Cerebellar cortex (tissue), 1 donor: Measurements from ENCODE around the gene KCND3.

ENCODE experiments used
- DNase-seq: peaks from one replicate; pipeline ENCODE4 v3.0.0-alpha.2; 2015; ENCODE audit warnings: low spot score

The KCND3 gene

DNA sequence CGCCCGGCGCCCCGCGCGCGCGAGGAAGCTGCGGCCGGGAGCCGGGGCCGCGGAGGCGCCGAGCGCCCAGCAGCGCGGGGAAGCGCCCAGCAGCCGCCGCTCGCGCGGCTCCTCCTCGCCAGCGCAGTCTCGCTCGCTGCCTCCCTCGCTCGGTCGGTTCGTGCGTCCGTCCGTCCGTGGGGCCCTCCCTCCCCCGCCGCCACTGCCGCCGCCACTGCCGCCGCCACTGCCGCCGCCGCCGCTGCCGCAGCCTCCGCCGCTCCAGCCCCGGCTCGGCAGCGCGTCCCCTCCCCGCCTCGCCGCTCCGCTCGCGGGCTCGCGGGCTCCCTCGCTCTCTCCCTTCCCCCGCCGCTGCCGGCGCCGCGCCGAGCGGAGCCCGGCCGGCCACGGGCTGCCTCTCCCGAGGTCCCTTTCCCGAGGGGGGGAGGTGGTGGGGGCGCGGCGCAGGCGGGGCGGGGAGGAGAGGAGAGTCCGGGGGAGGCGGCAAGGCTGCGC lies at the start of gene KCND3:
Gene KCND3, minus strand, starts transcription at position 138 of the 495 bp plus-strand sequence.
- DNase-seq = peak; percentile 18

DNA sequence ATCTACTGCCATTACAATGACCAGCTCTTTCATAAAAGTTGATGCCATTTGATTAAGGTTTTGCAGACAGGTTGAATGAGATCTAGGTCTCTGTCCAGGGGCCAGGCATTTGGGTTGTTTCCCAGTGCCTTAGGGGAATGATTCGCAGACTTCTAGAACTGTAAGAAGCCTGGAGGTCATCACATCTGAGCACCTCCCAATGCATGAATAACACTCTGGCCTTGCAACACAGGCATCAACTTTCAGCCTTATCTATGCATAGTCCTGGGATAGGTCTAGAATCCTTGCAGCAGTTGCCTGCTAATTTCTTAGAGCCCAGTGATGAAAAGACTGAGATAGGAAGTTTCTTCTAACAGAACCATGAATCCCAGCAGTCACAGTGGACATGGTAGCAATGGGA lies 44.8 kb upstream of the KCND3 start:
- DNase-seq = no peak

DNA sequence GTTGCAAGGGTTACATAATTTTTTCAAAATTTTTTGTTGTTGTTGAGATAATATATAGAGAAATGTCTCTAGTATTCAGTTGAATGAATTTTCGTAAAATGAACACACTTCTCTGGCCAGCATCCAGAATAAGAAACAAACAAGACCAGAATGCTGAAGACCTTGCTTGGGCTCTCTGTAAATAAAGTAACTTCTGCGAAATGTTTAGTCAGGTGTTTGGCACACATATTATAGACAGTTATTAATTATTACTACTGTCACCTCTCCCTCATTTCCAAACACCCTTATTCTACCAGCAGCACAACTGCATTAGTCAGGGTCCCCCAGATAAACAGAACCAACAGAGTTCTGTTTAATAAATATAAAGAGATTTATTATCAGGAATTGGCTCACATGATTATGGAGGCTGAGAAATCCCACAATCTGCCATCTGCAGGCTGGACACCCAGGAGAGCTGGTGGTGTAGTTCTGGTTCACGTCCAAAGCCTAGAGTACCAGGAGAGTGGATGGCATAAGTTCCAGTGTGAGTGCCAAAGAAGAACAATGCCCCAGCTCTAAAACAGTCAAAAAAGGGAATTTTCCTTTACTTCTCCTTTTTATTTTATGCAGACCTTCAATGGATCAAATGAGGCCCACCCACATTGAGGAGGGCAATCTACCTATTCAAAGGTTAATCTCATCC lies 44.1 kb upstream of the KCND3 start:
- DNase-seq = peak; percentile 94

DNA sequence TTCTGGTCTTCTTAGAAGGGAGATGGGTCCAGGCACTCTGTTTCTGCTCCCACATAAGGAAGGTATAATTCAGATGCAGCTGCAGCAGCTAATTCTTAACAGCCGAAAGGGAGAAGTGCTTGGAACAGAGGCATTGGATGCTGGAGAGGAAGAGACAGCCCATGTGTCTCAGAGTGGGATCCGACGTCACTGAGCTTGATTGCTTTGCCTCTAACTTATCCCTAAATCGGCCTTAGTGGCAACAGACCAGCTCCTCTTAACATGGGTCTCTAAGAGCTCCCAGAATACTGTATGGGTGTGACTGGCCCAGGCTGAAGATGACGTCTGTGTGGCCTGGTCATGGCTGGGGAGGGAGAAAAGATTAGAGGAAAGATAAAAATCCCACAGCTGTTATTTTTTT lies 40.7 kb upstream of the KCND3 start:
- DNase-seq = no peak

DNA sequence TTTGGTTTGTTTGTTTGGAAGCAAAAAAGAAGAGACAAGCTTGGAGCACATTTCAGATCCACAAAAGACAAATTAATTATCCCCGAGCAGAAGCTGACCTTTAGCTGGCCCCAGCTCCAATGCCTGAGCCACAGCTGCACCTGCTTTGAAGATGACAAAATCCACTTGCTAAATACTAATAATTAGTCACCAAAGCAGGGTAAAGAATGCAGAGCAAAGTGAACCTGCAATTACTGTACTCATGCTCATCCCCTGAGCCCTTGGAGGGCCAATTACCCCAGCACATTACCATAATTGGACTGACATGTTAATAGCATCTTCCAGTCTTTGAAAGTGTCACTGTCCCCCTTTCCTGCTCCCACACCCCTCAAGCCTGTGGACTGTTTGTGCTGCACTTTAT lies 38.2 kb upstream of the KCND3 start:
- no peak for DNase-seq

DNA sequence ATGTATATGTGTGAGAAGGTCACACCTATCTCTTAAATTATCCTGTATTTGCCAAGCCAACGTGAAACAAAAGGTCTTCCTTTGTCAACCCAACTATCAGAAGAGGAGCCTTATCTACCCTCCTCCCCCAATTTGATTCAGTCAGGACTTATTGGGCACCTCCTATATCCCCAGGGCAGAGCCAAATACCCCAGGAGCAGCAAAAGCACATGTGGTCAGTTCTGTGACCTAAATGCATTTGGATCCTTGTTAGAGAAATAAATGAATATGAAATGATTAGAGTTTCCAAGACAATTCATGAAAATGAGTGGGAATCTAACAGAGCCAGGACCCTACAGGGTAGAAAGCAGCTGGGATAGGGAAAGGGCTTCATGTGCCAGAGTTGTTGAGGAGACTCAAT lies 37.0 kb upstream of the KCND3 start:
- DNase-seq = peak; percentile 66

DNA sequence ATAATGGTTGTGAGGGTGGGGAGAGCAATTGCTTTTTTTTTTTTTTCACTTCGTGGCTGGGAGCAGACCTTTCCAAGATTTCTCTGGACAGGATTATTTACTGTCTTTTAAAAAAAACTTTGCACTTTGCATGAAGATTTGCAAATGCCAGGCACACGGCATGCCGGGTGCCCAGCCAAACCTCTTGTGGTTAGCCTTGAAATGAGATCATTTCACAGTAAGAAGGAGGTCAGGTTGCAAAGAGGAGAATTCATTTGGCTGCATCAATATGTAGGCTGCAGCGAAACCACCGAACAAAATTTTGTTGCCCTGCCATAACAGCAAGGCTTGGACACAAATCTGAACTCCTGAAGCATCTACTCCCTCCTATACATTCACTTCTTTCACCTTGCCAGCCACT lies 36.5 kb upstream of the KCND3 start:
- peak; percentile 82 for DNase-seq

DNA sequence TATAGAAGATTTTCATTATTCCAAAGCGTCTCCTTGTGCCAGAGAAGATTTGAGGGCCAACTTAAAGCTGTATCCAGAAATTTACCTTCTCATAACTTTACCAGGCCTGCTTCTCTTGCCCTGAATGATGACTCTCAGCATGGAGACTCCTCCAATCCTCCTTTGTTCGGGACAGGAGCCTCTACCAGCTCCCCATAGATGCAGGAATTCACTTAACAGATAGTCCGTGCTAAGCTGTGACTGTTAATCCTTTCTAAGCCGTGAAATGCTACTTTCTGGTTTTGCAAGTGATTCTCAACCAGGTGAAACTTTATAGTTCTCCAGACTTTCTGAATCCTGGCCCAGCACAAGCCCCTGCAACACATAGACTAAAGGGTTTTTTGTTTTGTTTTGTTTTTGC lies 31.8 kb upstream of the KCND3 start:
- DNase-seq = no peak

DNA sequence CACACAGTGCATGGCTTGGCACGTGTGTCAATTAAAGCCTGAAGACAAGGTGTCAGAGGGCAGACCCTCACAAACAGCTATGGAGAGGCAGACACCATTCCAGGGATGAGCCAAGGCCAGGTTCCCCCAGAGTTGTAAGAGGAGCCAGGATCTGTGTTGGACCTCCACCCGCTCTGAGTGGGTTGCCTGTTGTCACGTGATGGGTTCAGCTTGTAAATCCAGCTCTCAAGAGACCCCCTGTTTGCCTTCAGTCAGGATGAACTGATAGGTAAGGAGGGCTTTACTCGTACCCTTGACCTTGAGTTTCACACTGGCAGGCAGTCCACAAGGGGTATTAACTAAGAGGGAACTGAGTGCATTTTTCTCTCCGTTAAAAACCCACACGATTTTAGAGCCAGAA lies 27.7 kb upstream of the KCND3 start:
- DNase-seq = no peak

DNA sequence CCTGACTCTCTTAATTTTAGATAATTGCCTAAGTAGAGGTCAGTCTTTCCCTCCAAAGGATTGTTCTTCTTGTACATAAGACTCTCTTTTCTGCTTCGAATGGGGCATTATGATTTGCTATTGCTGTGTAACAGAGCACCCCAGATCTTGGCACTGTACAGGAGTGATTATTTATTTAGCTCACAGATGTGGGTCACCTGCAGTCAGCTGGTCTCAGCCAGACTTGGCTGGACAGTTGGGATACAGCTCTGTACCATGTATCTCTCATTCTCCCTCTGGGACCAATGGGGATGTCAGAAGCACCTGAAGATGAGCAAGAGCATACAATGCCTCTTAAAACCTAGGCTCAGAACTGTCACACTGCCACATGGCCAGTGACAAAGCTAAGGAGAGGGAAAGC lies 23.4 kb upstream of the KCND3 start:
- DNase-seq = no peak

DNA sequence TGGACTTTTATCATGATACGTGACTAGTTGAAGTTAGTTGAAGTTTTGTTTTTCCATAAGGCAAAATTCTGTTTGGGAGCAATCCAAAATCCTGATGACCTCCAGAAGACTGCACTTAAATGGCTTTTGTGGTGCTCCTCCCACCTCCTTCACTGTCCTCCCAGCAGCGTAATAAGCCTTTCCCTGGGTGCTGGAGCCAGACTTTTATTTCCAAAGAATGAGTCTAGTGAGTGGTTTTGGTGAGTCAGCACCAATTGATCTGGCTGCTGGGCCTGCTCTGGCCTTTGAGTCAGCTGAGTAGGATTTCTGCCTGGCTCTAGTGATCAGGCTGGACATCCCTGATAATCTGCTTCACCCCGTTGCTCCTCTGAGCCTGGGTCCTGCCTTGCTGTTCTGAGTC lies 21.7 kb upstream of the KCND3 start:
- no peak for DNase-seq

DNA sequence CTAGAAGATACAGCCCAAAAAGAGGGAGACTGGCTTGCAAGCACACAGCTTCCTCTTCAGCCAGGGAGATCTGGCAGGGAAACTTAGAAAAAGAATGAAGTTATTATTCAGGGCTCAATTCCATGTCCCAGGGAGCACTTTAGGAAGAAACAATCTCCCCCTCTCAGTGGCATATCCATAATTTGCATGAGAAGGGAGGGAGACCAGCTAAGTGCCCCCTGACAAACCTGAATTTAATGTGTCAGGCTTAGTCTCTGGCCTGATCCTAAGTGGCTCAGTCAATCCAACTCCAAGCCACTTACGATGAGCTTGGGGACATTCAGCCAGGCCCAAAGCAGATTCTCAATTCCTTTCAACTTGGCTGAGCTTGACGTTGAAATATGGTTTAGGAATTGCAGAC lies 17.7 kb upstream of the KCND3 start:
- no peak for DNase-seq

DNA sequence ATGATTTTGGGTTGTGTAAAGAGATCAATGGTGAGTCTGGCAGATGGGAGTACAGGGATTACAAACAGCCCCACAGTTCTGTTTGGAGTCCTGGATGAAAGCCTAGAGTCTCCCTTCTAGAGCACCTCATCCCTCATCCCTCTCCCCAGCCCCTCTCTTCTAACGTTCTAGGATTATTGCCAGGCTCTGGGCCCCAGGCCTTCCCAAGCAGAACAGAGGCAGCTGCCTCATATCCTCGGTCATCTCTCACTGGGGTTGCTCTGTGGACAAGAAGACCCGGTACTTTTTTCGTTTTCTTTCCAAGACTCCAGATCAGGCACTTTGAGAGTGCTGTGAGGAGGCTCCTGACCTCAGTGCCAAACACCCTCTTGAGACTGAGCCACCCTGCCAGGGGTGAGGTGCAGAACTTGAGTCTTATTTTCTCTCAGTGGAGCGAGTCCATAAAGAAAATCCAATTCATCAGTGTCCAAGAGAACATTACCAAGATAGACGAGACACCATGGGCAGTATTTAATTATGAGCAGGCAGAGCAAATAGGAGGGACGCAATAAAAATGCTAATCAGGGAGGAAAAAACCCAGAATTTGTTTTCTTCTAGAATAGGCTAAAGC lies 17.1 kb upstream of the KCND3 start:
- DNase-seq = no peak

DNA sequence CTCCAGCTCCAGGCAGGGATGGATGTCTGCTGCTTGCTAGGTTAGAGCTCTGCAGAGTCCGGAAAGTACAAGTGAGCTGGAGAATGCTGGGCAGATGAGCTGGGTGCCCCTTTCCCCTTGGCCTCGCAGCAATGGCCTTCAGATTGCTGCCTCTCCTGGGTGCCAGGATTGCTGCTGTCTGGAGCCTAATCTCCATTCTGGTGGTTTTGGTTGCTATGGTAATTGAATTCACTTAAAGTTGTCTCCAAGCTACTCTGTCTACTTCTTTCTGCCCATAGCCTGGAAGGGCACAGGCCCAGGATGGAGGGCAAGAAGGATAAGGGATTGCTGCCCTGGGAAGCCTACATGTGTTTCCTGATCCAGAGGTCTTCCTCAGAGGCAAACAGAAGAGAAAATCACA lies 14.6 kb upstream of the KCND3 start:
- no peak for DNase-seq

DNA sequence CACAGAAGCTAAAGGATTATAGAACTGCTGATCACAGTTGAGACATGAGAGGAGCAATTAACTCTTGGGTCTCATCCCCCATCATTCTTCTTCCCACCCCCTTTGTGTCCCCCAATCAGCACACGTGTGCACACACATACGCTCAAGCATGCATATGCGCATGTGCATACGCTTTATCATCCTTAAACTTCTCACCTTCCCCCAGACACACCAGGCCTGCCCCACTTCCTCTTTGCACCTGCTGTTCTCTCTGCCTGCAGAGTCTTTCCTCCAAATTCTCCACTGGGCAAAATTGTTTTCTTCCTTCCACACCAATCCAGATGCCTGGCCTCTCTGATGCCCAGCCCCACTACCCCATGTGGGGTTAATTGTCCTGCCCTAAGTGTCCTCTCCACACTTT lies 13.0 kb upstream of the KCND3 start:
- DNase-seq = no peak

DNA sequence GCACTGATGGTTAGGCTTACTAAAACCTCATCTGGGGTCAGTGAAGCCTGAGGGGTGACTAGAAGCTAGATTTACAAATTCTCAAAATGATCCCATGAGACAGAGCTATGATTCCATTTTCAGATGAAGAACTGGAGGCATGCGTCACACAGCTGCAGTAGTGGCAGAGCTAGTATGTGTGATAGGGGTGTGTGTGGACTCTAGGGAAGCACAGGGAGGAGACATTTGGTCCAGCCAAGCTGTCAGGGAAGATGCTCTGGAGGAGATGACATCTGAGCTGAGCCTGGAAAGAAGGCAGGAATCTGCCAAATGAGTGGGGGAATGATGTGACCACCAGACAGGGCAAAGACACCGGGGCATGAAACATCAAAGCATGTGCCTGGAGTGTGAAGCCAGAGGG lies 12.0 kb upstream of the KCND3 start:
- DNase-seq = no peak

DNA sequence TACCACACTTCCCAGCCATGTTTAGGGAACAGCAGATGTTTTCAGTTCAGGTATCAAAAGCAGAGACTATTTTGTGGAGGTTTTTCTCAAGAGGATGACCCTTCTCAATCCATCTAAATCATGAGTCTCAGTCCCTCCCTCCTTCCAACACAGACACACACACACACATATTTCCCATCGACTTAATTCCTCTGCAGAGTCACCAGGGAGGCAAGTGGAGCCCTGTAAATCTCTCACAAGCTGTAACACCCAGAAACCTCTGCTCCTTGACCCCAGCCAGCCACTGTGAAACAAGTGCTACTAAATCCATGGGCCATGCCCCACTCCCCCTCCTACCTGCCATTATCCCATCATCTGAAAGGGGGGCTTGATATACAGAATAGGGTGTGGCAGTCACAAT lies 10.6 kb upstream of the KCND3 start:
- DNase-seq = no peak

DNA sequence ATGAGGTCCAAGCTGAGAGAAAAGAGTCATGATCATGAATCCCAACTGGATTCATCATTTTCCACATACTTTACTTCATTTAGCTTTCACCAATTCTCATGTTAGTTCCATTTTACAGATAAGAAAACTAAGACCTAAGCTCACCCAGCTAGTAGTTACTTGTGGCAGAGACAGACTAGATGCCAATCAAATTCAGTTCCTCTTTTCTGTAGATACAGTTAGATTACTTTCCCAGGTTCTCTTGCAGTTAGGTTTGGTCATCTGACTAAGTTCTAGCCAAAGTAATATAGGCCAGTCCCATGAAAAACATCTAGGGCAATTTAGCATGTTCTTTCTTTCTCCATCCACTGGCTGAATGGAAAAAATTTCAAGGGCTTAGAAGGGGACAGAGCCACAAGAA lies 8.9 kb upstream of the KCND3 start:
- no peak for DNase-seq

DNA sequence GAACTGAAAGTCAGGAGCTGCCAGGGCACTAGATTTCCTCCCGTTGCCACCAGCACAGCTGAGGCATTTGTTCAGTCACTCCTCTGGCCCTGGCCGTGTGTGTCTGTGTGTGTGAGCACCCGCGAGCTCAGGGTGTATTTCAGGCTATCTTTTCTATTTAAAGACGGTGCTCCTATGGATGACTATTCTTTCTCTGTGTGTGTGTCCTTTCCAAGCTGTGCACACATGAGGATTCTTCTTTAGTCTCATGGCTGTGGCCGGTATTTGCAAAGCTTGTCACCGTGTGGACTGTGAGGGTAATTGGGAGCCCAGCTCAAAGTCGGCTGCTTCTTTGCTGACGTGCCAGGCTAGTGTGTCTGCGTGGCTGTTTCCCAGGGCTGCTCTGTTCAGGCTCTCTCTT lies 3.0 kb upstream of the KCND3 start:
- DNase-seq = peak; percentile 64

DNA sequence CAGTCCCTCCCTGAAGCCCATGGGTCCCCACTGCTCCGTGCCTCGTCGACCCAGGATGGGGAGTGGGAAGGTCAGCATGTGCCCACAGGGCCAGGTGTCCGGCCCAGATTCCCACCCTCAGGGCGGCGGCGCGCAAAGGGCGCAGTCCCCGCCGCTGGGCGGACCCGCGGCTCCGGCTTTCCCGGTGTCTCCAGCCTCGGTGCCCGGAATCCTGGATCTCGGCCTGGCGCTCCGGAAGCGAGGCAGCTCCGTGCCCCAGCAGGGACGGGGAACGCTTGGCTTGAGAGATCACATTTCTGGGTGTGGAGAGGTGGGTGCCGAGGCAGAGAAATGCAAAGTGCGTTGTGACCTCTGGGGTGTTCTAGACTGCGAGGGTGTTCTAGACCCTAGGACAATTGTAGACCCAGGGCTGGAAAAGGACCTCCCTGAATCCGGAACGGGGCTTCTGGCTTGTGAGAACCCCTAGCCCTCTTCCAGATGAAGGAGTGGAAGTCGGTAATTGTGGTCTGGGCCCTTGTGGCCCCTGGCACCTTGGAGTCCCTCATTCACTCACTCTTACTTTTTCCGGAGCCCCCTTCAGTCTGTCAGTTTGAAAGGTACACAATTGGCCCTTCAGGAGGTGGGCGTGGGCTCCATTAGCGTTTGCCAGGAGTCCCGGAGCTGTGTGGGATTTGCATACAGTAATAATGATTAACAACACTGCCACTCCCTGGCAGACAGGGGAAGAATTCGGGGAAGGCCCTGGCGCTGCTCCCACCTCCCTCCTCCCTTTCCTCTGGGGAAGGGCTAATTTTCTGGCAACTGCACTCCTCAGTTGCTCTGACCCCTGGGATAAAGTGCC lies 1.6 kb upstream of the KCND3 start:
- peak; percentile 87 for DNase-seq

DNA sequence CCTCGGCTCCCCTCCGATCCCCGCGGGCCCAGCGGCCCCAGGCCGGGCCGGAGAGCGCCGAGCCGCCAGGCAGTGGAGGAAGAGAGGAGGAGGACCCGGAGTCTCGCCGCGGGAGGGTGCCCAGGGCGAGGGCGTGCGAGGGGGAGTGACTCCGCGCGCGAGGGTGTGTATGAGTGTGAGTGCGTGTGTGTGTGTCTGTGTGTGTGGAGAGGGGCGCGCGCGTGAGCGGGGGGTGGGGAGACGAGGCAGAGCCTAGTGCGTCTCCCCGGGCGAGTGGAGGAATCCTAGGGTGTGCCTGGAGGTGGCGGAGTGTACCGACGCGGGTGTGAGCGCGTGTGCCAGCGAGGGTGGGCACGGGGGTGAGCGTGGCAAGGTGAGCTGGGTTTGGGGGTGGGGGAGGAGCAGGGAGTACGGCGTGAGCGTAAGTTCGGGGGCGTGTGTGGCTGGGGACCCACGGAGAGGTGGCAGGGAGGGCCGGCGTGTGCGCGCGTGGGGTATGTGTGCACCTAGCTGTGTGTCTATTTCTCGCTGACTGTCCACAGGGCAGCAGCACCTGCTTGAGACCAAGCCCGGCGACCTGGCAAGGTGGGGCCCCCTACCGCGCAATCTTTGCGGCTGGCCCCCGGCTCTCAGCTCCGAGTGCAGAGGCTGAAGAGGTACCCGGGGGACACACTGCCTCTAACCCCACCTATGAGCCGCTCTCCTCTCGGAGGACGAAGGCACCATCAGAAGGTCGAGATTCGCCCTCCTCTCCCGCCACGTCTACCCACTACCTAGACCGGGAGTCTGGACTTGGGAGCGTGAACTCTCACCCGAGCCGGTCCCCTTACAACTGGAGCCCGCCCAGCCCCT lies 784 bp upstream of the KCND3 start:
- peak; percentile 38 for DNase-seq
